ENCODE results near the gene ANAPC4. TPM values are rescaled to one million over a fixed set of nuclear protein-coding genes. Genes with fewer than 3 reads are reported as not detected.

ANAPC4 gene
- total RNA-seq, 1 donor from 2014 or later, result 36.8 TPM

DNA sequence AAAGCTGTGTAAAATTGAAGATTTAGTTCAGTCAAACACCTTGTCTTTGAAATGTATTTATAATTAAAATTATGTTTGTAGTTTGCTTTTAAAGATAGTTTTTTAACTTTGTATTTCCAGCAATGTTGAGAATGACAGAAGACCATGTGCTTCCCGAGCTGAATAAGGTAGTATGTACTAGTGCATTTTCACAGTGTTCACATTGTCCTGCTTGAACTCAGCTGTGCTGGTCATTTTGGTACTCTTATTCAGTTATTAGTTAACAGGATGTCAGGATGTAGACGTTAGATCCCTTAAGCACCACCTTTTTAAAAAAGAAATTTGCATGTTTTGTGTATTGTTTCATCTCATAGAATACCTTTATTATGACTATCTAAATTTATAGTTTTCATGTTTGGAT lies 28.4 kb downstream of the ANAPC4 start:
- H3K4me3 Mint-ChIP-seq, result no peak overlapping the region
- no peaks in the 10 kb centered on the region for H3K27me3 Mint-ChIP-seq
- H3K4me1 Mint-ChIP-seq, result no peaks in the 10 kb centered on the region
- POLR2A ChIA-PET, result no interaction called here
- no peaks in the 10 kb centered on the region for H3K9me3 Mint-ChIP-seq
- no peak overlapping the region for H3K27ac Mint-ChIP-seq
- ATAC-seq (ENCODE audit: low read depth) (no peak), DNase-seq (no peak)
- intact Hi-C loops (cut with micrococcal nuclease), result no loop called here
- TF ChIP-seq, protein P1, sequence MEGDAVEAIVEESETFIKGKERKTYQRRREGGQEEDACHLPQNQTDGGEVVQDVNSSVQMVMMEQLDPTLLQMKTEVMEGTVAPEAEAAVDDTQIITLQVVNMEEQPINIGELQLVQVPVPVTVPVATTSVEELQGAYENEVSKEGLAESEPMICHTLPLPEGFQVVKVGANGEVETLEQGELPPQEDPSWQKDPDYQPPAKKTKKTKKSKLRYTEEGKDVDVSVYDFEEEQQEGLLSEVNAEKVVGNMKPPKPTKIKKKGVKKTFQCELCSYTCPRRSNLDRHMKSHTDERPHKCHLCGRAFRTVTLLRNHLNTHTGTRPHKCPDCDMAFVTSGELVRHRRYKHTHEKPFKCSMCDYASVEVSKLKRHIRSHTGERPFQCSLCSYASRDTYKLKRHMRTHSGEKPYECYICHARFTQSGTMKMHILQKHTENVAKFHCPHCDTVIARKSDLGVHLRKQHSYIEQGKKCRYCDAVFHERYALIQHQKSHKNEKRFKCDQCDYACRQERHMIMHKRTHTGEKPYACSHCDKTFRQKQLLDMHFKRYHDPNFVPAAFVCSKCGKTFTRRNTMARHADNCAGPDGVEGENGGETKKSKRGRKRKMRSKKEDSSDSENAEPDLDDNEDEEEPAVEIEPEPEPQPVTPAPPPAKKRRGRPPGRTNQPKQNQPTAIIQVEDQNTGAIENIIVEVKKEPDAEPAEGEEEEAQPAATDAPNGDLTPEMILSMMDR (IDR thresholded peaks at IDR 0.05), result no peak
- peaks cover 81% of the 10 kb centered on the region for H3K36me3 Mint-ChIP-seq (ENCODE audit: low read depth)
- CTCF ChIA-PET, result no interaction called here

- H3K36me3 Mint-ChIP-seq (ENCODE audit: low read depth), result peaks cover 81% of the 10 kb centered on the region
Measured at GRCh38 chr4:25406081-25406692, 29.1 kb downstream of the ANAPC4 start.

DNA sequence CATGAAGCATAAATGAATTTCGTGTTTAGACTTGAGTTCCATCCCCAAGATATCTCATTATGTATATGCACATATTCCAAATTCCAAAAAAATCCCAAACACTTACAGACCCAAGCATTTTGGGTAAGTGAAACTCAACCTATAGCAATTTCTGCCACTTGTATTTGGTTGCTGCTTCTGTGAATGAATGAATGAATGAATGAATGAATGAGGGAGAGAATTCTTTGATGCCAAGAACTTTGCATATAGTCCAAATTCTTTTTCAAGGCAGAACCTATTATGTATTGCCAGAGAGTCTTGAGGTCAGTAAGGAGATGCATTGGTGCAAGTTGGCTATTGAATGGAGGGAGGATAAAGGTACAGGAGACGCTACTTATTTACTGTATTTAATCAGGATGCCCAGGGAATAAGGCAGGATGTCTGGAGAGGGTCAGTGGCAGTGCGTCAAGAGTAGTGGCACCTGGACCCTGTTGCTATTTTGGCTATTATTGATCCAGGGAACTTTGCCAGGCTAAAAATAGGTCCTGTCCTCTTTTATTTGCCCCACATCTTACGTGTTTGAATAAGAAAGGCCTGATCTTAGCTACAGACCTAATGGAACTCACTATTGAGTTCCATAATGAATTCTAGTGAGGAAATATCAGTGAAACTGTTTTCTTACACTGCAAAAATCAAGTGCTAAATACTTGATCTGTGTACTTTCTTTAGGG lies 33.9 kb downstream of the ANAPC4 start:
- DNase-seq (no peak), ATAC-seq (ENCODE audit: low read depth) (no peak)
- ChIA-PET CTCF (no interaction called here), POLR2A (no interaction called here)
- H3K4me1 Mint-ChIP-seq, result no peaks in the 10 kb centered on the region
- H3K36me3 Mint-ChIP-seq (ENCODE audit: low read depth), result peaks cover 87% of the 10 kb centered on the region
- H3K9me3 Mint-ChIP-seq, result no peaks in the 10 kb centered on the region
- H3K4me3 Mint-ChIP-seq, result no peak overlapping the region
- H3K27ac Mint-ChIP-seq, result no peak overlapping the region
- TF ChIP-seq, protein P1 (IDR thresholded peaks at IDR 0.05), result no peak
- H3K27me3 Mint-ChIP-seq, result no peaks in the 10 kb centered on the region
- intact Hi-C loops (cut with micrococcal nuclease), result no loop called here

More at GRCh38 chr4:25406081-25406692, 29.1 kb downstream of the ANAPC4 start:
- no peak overlapping the region for H3K4me3 Mint-ChIP-seq
- DNase-seq (no peak), ATAC-seq (ENCODE audit: low read depth) (no peak)
- TF ChIP-seq, protein P1 (IDR thresholded peaks at IDR 0.05), result no peak
- POLR2A ChIA-PET, result no interaction called here
- intact Hi-C loops (cut with micrococcal nuclease), result no loop called here
- no peaks in the 10 kb centered on the region for H3K27me3 Mint-ChIP-seq
- CTCF ChIA-PET, result no interaction called here
- no peak overlapping the region for H3K27ac Mint-ChIP-seq
- no peaks in the 10 kb centered on the region for H3K9me3 Mint-ChIP-seq
- H3K4me1 Mint-ChIP-seq, result no peaks in the 10 kb centered on the region

DNA sequence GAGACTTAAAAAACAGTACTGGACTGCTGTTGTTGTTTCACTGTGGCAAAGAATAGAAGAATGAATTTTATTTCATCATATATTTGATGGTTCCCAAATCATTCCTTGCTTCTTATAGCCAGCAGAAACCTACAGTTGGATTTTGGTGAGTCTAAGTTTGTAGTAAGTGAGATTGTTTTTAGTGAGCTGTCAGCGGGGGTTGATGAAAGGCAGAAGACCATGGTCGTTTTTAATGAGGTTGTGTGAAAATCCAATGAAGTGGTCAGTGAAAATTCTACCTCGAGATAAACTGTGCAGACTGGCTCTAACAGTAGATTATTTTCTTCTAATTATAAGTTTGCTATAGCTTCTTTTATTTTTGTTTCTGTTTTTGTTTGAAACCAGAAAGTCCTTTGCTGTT lies 36.2 kb downstream of the ANAPC4 start:
- no peak for ATAC-seq (ENCODE audit: low read depth)
- CTCF ChIA-PET, result no interaction called here
- TF ChIP-seq, protein P1 (IDR thresholded peaks at IDR 0.05), result no peak
- intact Hi-C loops (cut with micrococcal nuclease), result no loop called here
- no peak for DNase-seq
- H3K27ac Mint-ChIP-seq, result no peak overlapping the region
- peaks cover 86% of the 10 kb centered on the region for H3K36me3 Mint-ChIP-seq (ENCODE audit: low read depth)
- no peak overlapping the region for H3K4me3 Mint-ChIP-seq
- no peaks in the 10 kb centered on the region for H3K4me1 Mint-ChIP-seq
- POLR2A ChIA-PET, result no interaction called here
- no peaks in the 10 kb centered on the region for H3K27me3 Mint-ChIP-seq
- H3K9me3 Mint-ChIP-seq, result no peaks in the 10 kb centered on the region

- Mint-ChIP-seq H3K4me1 (no peaks in the 10 kb centered on the region), H3K9me3 (no peaks in the 10 kb centered on the region), H3K36me3 (ENCODE audit: low read depth) (peaks cover 61% of the 10 kb centered on the region), H3K27me3 (no peaks in the 10 kb centered on the region), H3K4me3 (no peak overlapping the region), H3K27ac (no peak overlapping the region)
- ChIA-PET CTCF (no interaction called here), POLR2A (no interaction called here)
- DNase-seq (no peak), ATAC-seq (ENCODE audit: low read depth) (no peak)
- intact Hi-C loops (cut with micrococcal nuclease), result no loop called here
- TF ChIP-seq, protein P1 (IDR thresholded peaks at IDR 0.05), result no peak
Measured at GRCh38 chr4:25417014-25417413, 40.0 kb downstream of the ANAPC4 start.
